Astrocyte (in vitro differentiated cells and primary cell): ENCODE measurements around the gene DPP7. TPM values are rescaled to one million over a fixed set of nuclear protein-coding genes. Genes with fewer than 3 reads are reported as not detected.
A peak's percentile ranks its signal among the peaks of the same experiment; 100 is the strongest.

Experiments used
- DNase-seq: peaks from one replicate; pipeline ENCODE4 v3.0.0-alpha.2; 2010; ENCODE audit warnings: low read depth
- FAIRE-seq: peaks from 2 replicates; lab custom pipeline; 2011; peaks lifted over from hg19 to GRCh38; lab: Jason Lieb, UNC
- H2AFZ ChIP-seq: 2 replicates; pipeline ENCODE4 v1.6.0; 2012; ENCODE audit warnings: low read depth, low read length, inconsistent platforms
- H3K27ac ChIP-seq: 2 replicates; pipeline ENCODE4 v1.5.1; 2011; ENCODE audit warnings: low read depth, low read length, inconsistent platforms
- H3K27me3 ChIP-seq: 2 replicates; pipeline ENCODE4 v1.6.0; 2011; ENCODE audit warnings: low read length, inconsistent platforms; ENCODE audit not compliant: insufficient read depth
- H3K36me3 ChIP-seq: 2 replicates; pipeline ENCODE4 v1.5.1; 2011; ENCODE audit warnings: low read length, inconsistent platforms; ENCODE audit not compliant: insufficient read depth
- H3K4me1 ChIP-seq: 2 replicates; pipeline ENCODE4 v1.5.1; 2011; ENCODE audit warnings: low read length, inconsistent platforms; ENCODE audit not compliant: insufficient read depth
- H3K4me2 ChIP-seq: 2 replicates; pipeline ENCODE4 v1.6.0; 2012; ENCODE audit warnings: low read length, inconsistent platforms
- H3K4me3 ChIP-seq: 2 replicates; pipeline ENCODE4 v1.5.1; 2011; ENCODE audit warnings: low read depth, mild to moderate bottlenecking, low read length, inconsistent platforms; ENCODE audit not compliant: insufficient read depth
- H3K79me2 ChIP-seq: 2 replicates; pipeline ENCODE4 v1.6.0; 2012; ENCODE audit warnings: mild to moderate bottlenecking, low read length, inconsistent platforms; ENCODE audit not compliant: insufficient read depth
- H3K9ac ChIP-seq: 2 replicates; pipeline ENCODE4 v1.6.0; 2012; ENCODE audit warnings: mild to moderate bottlenecking, low read length, inconsistent platforms
- H3K9me3 ChIP-seq: 2 replicates; pipeline ENCODE4 v1.5.1; 2012; ENCODE audit warnings: low read depth, mild to moderate bottlenecking, low read length, inconsistent platforms; ENCODE audit not compliant: insufficient read depth
- H4K20me1 ChIP-seq: 2 replicates; pipeline ENCODE4 v1.6.0; 2012; ENCODE audit warnings: low read length, inconsistent platforms; ENCODE audit not compliant: insufficient read depth
- H3K27ac Mint-ChIP-seq: one replicate; pipeline ENCODE4 v1.8.0; 2021; ENCODE audit warnings: mild to moderate bottlenecking, mixed read lengths; ENCODE audit not compliant: unreplicated experiment
- H3K27me3 Mint-ChIP-seq: one replicate; pipeline ENCODE4 v1.8.0; 2021; ENCODE audit warnings: low read depth, mixed read lengths; ENCODE audit not compliant: unreplicated experiment
- H3K36me3 Mint-ChIP-seq: one replicate; pipeline ENCODE4 v1.8.0; 2021; ENCODE audit warnings: low read depth, mixed read lengths; ENCODE audit not compliant: unreplicated experiment
- H3K4me1 Mint-ChIP-seq: one replicate; pipeline ENCODE4 v1.8.0; 2021; ENCODE audit warnings: low read depth, mixed read lengths; ENCODE audit not compliant: unreplicated experiment
- H3K4me3 Mint-ChIP-seq: one replicate; pipeline ENCODE4 v1.8.0; 2021; ENCODE audit warnings: mild to moderate bottlenecking, moderate library complexity, mixed read lengths; ENCODE audit not compliant: unreplicated experiment
- H3K9me3 Mint-ChIP-seq: one replicate; pipeline ENCODE4 v1.8.0; 2021; ENCODE audit warnings: mild to moderate bottlenecking, mixed read lengths; ENCODE audit not compliant: unreplicated experiment
- EZH2 ChIP-seq: IDR thresholded peaks from 2 replicates; pipeline ENCODE4 v1.6.1; 2012; ENCODE audit warnings: mild to moderate bottlenecking, low read length, inconsistent platforms; ENCODE audit not compliant: insufficient read depth
- total RNA-seq: library from RNA; stranded (reverse); gene quantifications from 2 replicates; pipeline ENCODE4 v1.2.1, GENCODE V29; 2021
- TF ChIP-seq, protein P1 (sequence below): IDR thresholded peaks from 2 replicates; pipeline ENCODE4 v1.5.1; 2011; ENCODE audit warnings: low read depth, mild to moderate bottlenecking, inconsistent platforms, low read length, moderate library complexity; ENCODE audit not compliant: insufficient read depth

DPP7 gene
- total RNA-seq, 1 donor from 2014 or later, result 53.8 TPM

DNA sequence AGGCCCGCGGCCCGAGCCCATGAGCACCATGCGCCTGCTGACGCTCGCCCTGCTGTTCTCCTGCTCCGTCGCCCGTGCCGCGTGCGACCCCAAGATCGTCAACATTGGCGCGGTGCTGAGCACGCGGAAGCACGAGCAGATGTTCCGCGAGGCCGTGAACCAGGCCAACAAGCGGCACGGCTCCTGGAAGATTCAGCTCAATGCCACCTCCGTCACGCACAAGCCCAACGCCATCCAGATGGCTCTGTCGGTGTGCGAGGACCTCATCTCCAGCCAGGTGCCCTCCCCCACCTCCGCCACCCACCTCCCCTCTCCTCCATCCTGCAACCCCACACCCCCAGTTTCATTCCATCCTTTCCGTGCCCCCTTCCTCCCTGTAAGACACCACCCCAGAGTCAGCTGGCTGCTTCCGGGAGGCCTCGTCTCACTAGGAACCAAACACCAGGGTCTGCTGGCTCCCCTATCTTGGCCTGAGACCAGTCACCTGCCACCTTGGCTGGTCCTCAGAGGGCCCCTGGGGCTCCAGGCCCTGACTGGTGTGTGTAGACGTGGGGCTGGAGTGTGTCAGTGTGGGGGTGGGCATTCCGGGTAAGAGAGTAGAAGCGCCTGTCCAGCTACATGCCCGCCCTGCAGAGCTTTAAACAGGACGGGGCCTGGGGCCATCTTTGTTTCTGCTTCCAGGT, 25.1 kb upstream of the DPP7 start:
- Histone ChIP-seq H3K4me1 (peaks cover 2% of the 10 kb centered on the region), H4K20me1 (no peaks in the 10 kb centered on the region), H2AFZ (no peak overlapping the region), H3K4me2 (peak overlapping the region; percentile 54), H3K9me3 (no peaks in the 10 kb centered on the region), H3K36me3 (no peaks in the 10 kb centered on the region), H3K27me3 (peaks cover 48% of the 10 kb centered on the region), H3K4me3 (no peak overlapping the region), H3K9ac (no peak overlapping the region), H3K79me2 (no peaks in the 10 kb centered on the region), H3K27ac (no peak overlapping the region)
- Mint-ChIP-seq H3K4me1 (peaks cover 2% of the 10 kb centered on the region), H3K4me3 (no peak overlapping the region), H3K27me3 (peaks cover 78% of the 10 kb centered on the region), H3K27ac (no peak overlapping the region), H3K9me3 (peaks cover 5% of the 10 kb centered on the region), H3K36me3 (no peaks in the 10 kb centered on the region)
- DNase-seq, result no peak
- TF ChIP-seq EZH2, result peak; percentile 2
- TF ChIP-seq, protein P1, sequence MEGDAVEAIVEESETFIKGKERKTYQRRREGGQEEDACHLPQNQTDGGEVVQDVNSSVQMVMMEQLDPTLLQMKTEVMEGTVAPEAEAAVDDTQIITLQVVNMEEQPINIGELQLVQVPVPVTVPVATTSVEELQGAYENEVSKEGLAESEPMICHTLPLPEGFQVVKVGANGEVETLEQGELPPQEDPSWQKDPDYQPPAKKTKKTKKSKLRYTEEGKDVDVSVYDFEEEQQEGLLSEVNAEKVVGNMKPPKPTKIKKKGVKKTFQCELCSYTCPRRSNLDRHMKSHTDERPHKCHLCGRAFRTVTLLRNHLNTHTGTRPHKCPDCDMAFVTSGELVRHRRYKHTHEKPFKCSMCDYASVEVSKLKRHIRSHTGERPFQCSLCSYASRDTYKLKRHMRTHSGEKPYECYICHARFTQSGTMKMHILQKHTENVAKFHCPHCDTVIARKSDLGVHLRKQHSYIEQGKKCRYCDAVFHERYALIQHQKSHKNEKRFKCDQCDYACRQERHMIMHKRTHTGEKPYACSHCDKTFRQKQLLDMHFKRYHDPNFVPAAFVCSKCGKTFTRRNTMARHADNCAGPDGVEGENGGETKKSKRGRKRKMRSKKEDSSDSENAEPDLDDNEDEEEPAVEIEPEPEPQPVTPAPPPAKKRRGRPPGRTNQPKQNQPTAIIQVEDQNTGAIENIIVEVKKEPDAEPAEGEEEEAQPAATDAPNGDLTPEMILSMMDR, result no peak
- FAIRE-seq, result no peak

DNA sequence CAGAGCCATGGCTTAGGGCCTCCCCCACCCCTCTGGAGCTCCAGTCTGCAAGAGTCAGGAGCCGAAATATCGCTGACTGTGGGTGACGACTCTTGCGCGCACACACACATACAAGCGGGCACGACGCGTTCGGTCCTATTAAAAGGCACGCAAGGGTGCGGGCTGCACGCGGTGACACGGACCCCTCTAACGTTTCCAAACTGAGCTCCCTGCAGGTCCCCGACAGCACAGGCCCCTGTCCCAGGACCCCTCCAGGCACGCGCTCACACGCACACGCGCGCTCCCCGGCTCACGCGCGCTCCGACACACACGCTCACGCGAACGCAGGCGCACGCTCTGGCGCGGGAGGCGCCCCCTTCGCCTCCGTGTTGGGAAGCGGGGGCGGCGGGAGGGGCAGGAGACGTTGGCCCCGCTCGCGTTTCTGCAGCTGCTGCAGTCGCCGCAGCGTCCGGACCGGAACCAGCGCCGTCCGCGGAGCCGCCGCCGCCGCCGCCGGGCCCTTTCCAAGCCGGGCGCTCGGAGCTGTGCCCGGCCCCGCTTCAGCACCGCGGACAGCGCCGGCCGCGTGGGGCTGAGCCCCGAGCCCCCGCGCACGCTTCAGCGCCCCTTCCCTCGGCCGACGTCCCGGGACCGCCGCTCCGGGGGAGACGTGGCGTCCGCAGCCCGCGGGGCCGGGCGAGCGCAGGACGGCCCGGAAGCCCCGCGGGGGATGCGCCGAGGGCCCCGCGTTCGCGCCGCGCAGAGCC, 24.4 kb upstream of the DPP7 start, which contains the start of gene GRIN1:
Gene GRIN1 (plus strand): TSS at position 433 of the 746 bp plus-strand sequence. CDS start 333 bp downstream, outside the sequence.
- Mint-ChIP-seq H3K9me3 (peaks cover 5% of the 10 kb centered on the region), H3K27me3 (peaks cover 79% of the 10 kb centered on the region), H3K27ac (no peak within 1 kb of the TSS), H3K36me3 (no peaks in the 10 kb centered on the region), H3K4me1 (peaks cover 2% of the 10 kb centered on the region), H3K4me3 (no peak within 1 kb of the TSS)
- no peak within 1 kb of the TSS for H3K27ac ChIP-seq
- H3K9me3 ChIP-seq, result no peaks in the 10 kb centered on the region
- H2AFZ ChIP-seq, result no peak within 1 kb of the TSS
- H3K4me3 ChIP-seq, result no peak within 1 kb of the TSS
- TF ChIP-seq, protein P1, result no peak
- TF ChIP-seq EZH2, result no peak
- peaks cover 2% of the 10 kb centered on the region for H3K4me1 ChIP-seq
- no peak within 1 kb of the TSS for H3K9ac ChIP-seq
- peaks cover 48% of the 10 kb centered on the region for H3K27me3 ChIP-seq
- H4K20me1 ChIP-seq, result no peaks in the 10 kb centered on the region
- peak within 1 kb of the TSS; percentile 54 for H3K4me2 ChIP-seq
- no peaks in the 10 kb centered on the region for H3K79me2 ChIP-seq
- FAIRE-seq (no peak), DNase-seq (no peak)
- H3K36me3 ChIP-seq, result no peaks in the 10 kb centered on the region
